GM12872 (cell line): ENCODE results near the gene P4HTM.

ENCODE experiments used
- CTCF ChIP-seq: IDR thresholded peaks from 3 replicates; pipeline ENCODE4 v1.5.1; 2011; ENCODE audit warnings: low read depth, mild to moderate bottlenecking, low read length, moderate library complexity; ENCODE audit not compliant: insufficient read depth

The P4HTM gene

GRCh38 chr3:49054344-49054862 is 64.4 kb downstream of the P4HTM start:
- no peak for TF ChIP-seq CTCF
